Neuron (in vitro differentiated cells): ENCODE data around the gene ADAM8.
A peak's percentile ranks its signal among the peaks of the same experiment; 100 is the strongest.

ENCODE experiments used
- H2AFZ ChIP-seq: one replicate; pipeline ENCODE4 v1.6.1; 2013; ENCODE audit warnings: low read depth, mild to moderate bottlenecking, inconsistent platforms, low read length, moderate library complexity
- H3K27me3 ChIP-seq: one replicate; pipeline ENCODE4 v1.6.1; 2013; ENCODE audit warnings: low read length; ENCODE audit not compliant: insufficient read depth
- H3K36me3 ChIP-seq: one replicate; pipeline ENCODE4 v1.6.1; 2013; ENCODE audit warnings: low read length; ENCODE audit not compliant: insufficient read depth
- H3K4me1 ChIP-seq: one replicate; pipeline ENCODE4 v1.6.1; 2013; ENCODE audit warnings: low read length; ENCODE audit not compliant: insufficient read depth
- H3K4me3 ChIP-seq: 2 replicates; pipeline ENCODE4 v1.5.1; 2013; ENCODE audit warnings: mild to moderate bottlenecking, low read length, moderate library complexity
- H3K9me3 ChIP-seq: one replicate; pipeline ENCODE4 v1.6.1; 2013; ENCODE audit warnings: low read length

ADAM8 gene

GRCh38 chr10:133313192-133313591, 36.5 kb upstream of the ADAM8 start:
- Histone ChIP-seq H3K4me3 (no peak overlapping the region), H3K9me3 (no peaks in the 10 kb centered on the region), H3K4me1 (peaks cover 6% of the 10 kb centered on the region), H2AFZ (no peak overlapping the region), H3K27me3 (no peaks in the 10 kb centered on the region), H3K36me3 (peaks cover 21% of the 10 kb centered on the region)

DNA sequence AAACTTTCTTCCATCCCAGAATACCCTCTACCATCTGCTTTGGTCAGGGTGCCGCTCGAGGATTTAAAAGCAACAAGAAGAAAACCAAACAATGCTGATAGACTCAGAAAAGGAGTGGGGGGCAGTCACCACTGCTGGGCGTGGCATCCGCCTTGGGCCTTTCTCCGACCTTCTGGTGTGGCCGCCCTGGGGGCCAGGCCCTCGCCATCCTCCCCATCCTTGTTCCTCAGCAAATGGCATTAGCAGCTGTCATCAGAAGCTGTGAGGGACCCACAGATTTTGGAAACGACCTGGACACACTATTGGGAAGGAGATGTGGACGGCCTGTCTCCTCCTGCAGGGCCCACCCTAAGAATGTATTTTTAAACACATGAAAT, 36.1 kb upstream of the ADAM8 start:
- no peaks in the 10 kb centered on the region for H3K9me3 ChIP-seq
- no peak overlapping the region for H2AFZ ChIP-seq
- peaks cover 21% of the 10 kb centered on the region for H3K36me3 ChIP-seq
- H3K27me3 ChIP-seq, result no peaks in the 10 kb centered on the region
- peaks cover 10% of the 10 kb centered on the region for H3K4me1 ChIP-seq
- no peak overlapping the region for H3K4me3 ChIP-seq

DNA sequence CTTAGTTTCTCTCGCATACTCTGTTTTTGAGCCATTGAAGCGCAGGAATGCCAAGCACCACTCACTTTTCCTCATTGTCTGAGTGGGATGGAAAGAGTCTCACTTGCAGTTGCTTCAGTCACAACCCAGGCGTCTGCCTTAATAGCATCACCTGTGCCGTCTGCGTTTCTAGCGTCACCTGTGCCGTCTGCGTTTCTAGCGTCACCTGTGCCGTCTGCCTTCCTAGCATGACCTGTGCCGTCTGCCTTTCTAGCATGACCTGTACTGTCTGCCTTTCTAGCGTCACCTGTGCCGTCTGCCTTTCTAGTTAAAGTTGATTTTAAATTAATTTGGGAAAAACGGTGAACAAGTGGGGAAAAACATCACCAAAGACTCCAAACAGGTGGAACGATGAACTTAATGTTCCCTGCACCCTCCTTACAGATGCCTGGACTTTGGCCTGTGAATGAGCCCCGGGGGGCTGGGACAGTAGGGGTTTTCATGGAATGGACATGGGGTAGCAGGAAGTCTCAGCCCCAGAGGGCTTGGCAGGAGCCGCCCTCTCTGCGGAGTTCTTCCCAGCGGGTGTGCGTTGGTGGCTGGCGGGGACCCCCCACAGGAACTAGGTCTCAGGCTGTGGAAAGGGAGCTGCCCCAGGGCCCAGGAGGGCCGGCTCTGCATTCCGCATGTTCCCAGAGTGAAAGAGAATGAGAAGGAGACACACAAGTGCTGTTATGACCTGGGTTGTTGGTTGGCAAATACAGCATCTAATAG, 35.5 kb upstream of the ADAM8 start:
- H3K27me3 ChIP-seq, result no peaks in the 10 kb centered on the region
- peaks cover 21% of the 10 kb centered on the region for H3K36me3 ChIP-seq
- no peak overlapping the region for H3K4me3 ChIP-seq
- peaks cover 16% of the 10 kb centered on the region for H3K4me1 ChIP-seq
- H2AFZ ChIP-seq, result no peak overlapping the region
- no peaks in the 10 kb centered on the region for H3K9me3 ChIP-seq

DNA sequence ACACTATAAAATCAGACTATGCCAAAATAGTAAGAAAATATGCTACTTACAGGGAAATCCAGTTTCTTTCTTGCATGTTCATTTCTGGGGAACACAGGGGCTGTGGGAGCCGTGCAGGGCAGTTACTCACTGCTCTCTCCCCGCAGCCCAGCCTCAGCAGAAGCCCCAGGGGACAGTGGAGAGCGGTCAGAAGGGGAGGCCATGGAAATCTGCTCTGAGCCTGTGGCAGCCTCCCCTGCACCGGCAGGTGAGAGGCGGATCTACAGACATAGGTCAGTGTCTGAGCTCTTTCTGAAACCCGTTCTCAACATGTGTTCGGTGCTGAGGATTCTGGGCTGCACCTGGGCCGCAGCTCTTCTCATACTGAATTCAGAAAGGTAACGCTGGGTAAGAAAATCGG, 34.9 kb upstream of the ADAM8 start:
- Histone ChIP-seq H3K36me3 (peaks cover 21% of the 10 kb centered on the region), H3K4me3 (no peak overlapping the region), H3K4me1 (peaks cover 20% of the 10 kb centered on the region), H2AFZ (no peak overlapping the region), H3K9me3 (no peaks in the 10 kb centered on the region), H3K27me3 (no peaks in the 10 kb centered on the region)

- Histone ChIP-seq H3K4me3 (no peak overlapping the region), H3K36me3 (peaks cover 21% of the 10 kb centered on the region), H3K9me3 (no peaks in the 10 kb centered on the region), H3K27me3 (no peaks in the 10 kb centered on the region), H2AFZ (no peak overlapping the region), H3K4me1 (peaks cover 20% of the 10 kb centered on the region)
These were observed 34.1 kb upstream of the ADAM8 start for GRCh38 chr10:133310789-133311188.

DNA sequence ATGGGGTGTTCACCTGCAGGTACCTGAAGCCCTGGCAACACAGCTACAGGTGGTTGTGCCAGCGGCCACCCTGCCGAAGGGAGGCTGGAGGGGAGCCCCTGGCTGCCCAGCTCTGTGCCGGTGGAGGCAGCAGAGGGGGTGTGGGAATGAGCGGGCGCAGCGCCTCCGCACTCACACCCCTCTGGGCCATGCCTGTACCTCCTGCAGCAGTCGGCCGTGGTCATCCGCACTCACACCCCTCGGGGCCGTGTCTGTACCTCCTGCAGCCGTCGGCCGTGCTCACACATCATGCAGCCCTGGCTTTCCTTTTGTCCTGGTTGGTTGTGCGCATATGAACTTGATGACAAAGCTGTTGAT, 33.7 kb upstream of the ADAM8 start:
- Histone ChIP-seq H3K4me1 (peaks cover 20% of the 10 kb centered on the region), H3K4me3 (no peak overlapping the region), H3K27me3 (no peaks in the 10 kb centered on the region), H3K9me3 (no peaks in the 10 kb centered on the region), H2AFZ (no peak overlapping the region), H3K36me3 (peaks cover 25% of the 10 kb centered on the region)

- no peaks in the 10 kb centered on the region for H3K27me3 ChIP-seq
- peaks cover 25% of the 10 kb centered on the region for H3K36me3 ChIP-seq
- no peaks in the 10 kb centered on the region for H3K9me3 ChIP-seq
- no peak overlapping the region for H2AFZ ChIP-seq
- H3K4me3 ChIP-seq, result peak overlapping the region; percentile 82
- peaks cover 20% of the 10 kb centered on the region for H3K4me1 ChIP-seq
These were observed 33.2 kb upstream of the ADAM8 start for GRCh38 chr10:133309720-133310398.

- Histone ChIP-seq H3K36me3 (peaks cover 25% of the 10 kb centered on the region), H2AFZ (peak overlapping the region; percentile 86), H3K9me3 (no peaks in the 10 kb centered on the region), H3K4me3 (peak overlapping the region; percentile 82), H3K4me1 (peaks cover 20% of the 10 kb centered on the region), H3K27me3 (no peaks in the 10 kb centered on the region)
These were observed 32.5 kb upstream of the ADAM8 start for GRCh38 chr10:133309100-133309719.

GRCh38 chr10:133308421-133309099, 31.9 kb upstream of the ADAM8 start, which contains the start of the genes TUBGCP2 and ZNF511:
Gene TUBGCP2, minus strand, starts transcription at chr10:133308872. Its CDS starts 5,931 bp downstream, at chr10:133302941.
Gene ZNF511, plus strand, starts transcription at chr10:133308914. Its CDS starts 30 bp downstream, at chr10:133308944.
- no peaks in the 10 kb centered on the region for H3K27me3 ChIP-seq

DNA sequence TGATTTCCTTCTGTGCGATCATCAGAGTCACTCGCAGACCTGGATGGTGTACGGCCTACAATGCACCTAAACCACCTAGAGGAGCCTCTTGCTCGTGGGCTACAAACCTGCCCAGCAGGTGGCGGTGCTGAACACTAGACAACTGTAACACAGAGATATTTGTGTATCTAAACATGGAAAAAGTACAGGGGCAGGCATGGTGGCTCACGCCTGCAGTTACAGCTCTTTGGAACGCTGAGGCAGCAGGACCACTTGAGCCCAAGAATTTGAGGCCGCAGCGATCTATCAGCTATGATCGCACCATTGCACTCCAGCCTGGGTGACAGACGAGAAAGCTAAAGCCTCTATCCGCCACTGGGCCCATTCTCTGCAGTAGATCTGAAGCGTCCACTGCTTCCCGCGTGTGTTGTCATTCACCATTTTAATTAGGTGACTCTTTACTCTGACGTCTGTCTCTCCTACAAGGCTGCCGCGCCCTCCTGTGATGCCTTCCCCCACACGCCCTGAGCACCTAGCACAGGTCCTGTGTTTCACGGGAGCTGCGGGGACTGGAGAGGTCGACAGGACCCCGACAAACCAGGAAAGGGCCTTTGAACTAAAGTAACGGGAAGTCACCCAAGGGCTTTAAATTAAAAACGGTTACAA, 31.2 kb upstream of the ADAM8 start:
- peaks cover 20% of the 10 kb centered on the region for H3K4me1 ChIP-seq
- no peaks in the 10 kb centered on the region for H3K27me3 ChIP-seq
- H3K9me3 ChIP-seq, result no peaks in the 10 kb centered on the region
- peaks cover 25% of the 10 kb centered on the region for H3K36me3 ChIP-seq
- peak overlapping the region; percentile 82 for H3K4me3 ChIP-seq
- peak overlapping the region; percentile 86 for H2AFZ ChIP-seq

More at GRCh38 chr10:133308421-133309099, 31.9 kb upstream of the ADAM8 start, which contains the start of the genes TUBGCP2 and ZNF511:
- H3K36me3 ChIP-seq, result peaks cover 25% of the 10 kb centered on the region
- H3K4me1 ChIP-seq, result peaks cover 20% of the 10 kb centered on the region
- no peaks in the 10 kb centered on the region for H3K9me3 ChIP-seq
- peak within 1 kb of the TSS; percentile 82 for H3K4me3 ChIP-seq
- peak within 1 kb of the TSS; percentile 86 for H2AFZ ChIP-seq

DNA sequence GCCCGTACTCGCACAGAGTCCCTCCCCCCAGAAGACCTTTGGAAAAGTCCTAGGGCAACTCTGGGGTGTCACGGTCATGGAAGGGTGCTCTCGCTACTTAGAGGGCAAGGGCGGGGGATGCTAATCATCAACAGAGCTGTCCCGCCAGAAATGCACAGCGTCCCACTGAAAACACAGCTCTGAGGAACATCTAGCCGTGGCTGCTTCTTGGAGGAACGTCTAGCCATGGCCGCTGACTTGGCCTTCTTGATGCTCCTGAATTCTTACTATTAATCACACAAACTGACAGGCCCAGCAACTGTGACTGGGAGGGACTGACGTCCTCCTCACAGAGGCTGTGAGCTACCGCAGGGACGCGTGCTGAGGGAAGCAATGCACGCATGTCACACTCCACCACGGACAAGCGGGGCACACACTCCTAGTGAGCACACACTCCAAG, 30.3 kb upstream of the ADAM8 start:
- Histone ChIP-seq H3K27me3 (no peaks in the 10 kb centered on the region), H3K4me1 (peaks cover 20% of the 10 kb centered on the region), H3K9me3 (no peaks in the 10 kb centered on the region), H3K4me3 (no peak overlapping the region), H3K36me3 (peaks cover 28% of the 10 kb centered on the region), H2AFZ (no peak overlapping the region)

DNA sequence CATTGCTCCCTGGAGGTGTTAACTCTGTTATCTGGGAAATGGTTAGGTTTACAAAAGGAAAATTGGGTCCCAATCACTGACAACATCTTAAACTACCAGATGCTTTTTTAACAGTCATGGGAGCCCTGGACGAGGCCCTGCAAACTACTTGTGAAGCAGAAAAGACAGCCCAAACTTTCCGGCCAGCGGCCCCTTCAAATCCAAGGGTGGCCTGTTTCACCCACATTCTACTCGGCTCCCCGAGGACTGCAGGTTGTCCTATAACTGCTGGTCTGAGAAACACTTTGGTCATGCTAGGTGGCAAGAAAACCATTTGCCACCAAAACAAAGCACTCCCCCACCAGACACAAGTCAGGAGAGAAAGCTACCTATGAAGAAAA, 29.4 kb upstream of the ADAM8 start:
- no peak overlapping the region for H3K4me3 ChIP-seq
- no peaks in the 10 kb centered on the region for H3K9me3 ChIP-seq
- no peaks in the 10 kb centered on the region for H3K27me3 ChIP-seq
- H3K4me1 ChIP-seq, result peaks cover 20% of the 10 kb centered on the region
- peaks cover 23% of the 10 kb centered on the region for H3K36me3 ChIP-seq
- H2AFZ ChIP-seq, result no peak overlapping the region
